HTR-8/SVneo (cell line): Measurements from ENCODE around the gene PPP1R15A.
A peak's percentile ranks its signal among the peaks of the same experiment; 100 is the strongest.
"Not testable (repeated sequence)": the region's sequence is repeated elsewhere in the genome, so short reads cannot be mapped to it uniquely, and the experiment has no call there.

Experiments used
- DNase-seq: peaks from one replicate; pipeline ENCODE4 v3.0.0; 2011; ENCODE audit warnings: low spot score, mixed read lengths; ENCODE audit not compliant: insufficient read length
- FAIRE-seq: peaks from 2 replicates; lab custom pipeline; 2011; peaks lifted over from hg19 to GRCh38; lab: Jason Lieb, UNC

Gene PPP1R15A

DNA sequence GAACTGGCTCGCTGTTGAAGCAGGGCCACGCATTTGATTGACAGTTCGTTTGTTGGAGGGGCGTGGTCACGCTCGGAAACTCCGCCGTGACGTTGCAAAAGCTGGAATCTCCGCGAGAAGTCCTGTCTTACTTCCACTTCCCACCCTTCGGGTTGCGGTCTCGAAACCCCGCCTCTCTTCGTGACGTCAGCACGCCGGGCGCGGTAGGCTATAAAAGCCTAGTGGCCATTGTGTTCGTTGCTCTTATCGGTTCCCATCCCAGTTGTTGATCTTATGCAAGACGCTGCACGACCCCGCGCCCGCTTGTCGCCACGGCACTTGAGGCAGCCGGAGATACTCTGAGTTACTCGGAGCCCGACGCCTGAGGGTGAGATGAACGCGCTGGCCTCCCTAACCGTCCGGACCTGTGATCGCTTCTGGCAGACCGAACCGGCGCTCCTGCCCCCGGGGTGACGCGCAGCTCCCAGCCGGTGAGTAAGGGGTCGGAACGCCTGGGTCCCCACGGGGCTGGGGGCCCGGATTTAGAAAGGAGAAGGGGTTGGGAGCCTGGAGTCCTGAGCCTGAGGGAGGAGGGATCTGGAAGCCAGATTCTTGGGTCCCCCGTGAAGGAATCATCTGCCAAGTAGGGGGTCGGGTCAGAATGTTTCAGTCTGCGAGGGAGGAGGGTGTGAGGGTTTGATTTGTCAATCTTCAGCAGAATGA lies at the start of gene PPP1R15A:
Gene PPP1R15A (plus strand): TSS at position 240 of the 702 bp plus-strand sequence. CDS start 813 bp downstream, outside the sequence.
- DNase-seq, result peak; percentile 96

DNA sequence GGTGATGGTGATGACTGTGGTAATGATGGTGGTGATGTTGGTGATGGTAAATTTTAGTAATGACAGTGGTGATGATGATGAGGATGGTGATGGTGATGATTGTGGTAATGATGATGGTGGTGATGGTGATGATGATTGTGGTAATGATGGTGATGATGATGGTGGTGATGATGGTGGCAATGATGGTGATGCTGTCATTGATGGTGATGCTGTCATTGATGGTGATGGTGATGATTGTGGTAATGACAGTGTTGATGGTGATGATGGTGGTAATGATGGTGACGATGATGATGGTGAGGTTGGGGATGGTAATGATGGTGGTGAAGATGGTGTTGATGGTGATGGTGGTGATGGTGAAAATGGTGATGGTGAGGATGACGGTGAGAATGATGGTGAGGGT lies 49.7 kb upstream of the PPP1R15A start:
- FAIRE-seq, result no peak
- DNase-seq, result no peak

More for the DNA sequence above, at the start of gene PPP1R15A:
- peak; percentile 80 for FAIRE-seq

DNA sequence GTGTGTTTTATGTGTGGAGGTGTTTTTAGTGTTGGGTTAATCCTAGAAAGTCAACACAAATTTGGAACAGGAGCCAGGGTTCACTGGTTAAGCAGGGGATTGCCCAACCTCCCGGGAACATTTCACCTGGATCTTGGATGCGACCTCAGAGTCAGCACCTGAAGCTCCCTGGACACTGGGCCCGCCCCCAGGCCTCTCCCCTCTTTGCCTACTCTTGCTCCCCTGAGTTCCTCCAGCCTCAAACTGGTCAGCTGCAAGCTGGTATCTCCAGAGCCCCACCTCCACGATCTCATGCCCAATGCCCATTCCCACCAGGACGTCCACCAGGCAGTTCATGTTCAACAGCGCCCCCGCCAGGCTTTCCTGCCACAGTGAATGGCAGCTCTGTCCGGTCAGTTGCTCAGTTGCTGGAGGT lies 45.6 kb upstream of the PPP1R15A start:
- no peak for FAIRE-seq
- DNase-seq, result no peak

DNA sequence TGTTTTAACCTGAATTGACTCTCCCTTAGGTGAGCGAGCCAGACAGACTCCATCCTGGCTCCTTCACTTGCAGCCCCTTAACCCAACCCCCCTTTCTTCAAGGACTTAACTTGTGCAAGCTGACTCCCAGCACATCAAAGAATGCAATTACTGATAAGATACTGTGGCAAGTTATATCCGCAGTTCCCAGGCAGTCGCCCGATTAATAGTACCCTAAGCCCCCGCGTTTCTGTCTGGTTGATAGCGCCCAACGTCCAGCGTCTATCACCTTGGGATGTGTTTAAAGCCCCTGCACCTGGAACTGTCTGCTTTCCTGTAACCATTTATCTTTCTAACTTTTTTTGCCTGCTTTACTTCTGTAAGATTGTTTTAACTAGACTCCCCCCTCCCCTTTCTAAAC lies 42.1 kb upstream of the PPP1R15A start:
- FAIRE-seq (no peak), DNase-seq (no peak)

DNA sequence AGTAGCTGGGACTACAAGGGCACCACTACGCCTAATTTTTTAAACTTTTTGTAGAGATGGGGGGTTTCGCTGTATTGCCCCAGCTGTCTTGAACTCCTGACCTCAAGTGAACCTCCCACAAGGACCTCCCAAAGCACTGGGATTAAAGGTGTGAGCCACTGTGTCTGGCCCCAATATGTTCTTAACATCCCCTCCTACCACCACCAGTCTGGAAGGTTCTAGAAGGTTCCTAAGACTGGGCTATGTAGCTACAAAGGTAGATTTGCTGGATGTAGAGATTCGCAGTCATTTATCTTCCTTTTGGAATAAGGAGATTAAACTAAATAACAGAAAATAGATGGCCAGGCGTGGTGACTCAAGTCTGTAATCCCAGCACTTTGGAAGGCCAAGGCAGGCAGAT lies 41.3 kb upstream of the PPP1R15A start:
- FAIRE-seq (no peak), DNase-seq (no peak)

DNA sequence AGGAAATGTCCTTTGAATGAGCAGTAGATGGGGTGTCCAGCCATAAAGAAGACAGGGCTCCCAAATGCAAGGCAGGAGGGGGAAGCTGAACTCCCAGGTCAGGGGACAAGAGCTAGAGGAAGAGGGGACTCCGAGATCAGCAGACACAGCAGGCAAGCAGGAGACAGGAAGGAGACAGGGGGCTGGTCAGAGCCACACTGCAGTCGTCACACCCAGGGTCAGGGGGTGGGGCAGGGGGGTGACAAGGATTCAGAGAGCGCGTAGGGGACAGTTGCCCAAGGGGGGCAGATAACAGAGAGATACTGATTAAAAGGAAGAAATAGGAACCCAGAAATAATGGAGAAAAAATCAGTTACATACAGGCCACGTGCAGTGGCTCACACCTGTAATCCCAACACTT lies 39.2 kb upstream of the PPP1R15A start:
- DNase-seq (no peak), FAIRE-seq (no peak)

DNA sequence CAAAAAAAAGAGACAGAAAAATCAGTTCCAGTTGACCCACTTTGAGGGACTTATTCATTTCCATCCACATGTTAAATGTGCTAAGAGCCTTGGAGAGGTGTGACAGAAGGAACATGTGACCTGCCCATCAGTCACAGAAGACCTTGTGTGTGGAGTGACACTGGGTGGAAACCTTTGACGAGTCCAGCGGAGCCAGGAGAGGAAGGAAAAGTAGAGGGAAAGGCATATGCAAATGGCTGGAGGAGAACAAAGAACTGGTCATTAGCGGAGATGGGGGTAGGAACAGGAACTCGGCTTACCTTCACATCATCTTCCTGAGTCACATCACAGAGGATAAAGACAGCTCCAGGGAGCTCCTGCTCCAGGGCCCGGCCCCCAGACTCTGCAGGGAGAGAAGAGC lies 38.2 kb upstream of the PPP1R15A start:
- DNase-seq (no peak), FAIRE-seq (no peak)

DNA sequence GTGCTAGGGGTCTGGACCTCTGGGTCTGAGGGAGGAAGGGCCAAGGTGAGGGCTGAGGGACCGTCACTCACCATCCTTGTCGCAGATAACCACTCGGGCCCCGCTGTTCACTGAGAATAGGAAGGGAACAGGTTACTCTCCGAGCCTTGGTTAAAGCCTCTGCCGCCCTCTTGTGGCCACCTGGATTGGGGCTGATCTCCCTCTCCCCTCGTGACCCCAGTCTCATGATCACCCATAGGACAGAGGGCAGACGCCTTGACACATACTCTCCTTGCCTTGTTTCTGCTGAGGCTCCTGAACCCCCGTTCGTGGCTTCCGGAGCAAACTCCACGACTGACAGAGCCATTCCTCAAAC lies 36.5 kb upstream of the PPP1R15A start:
- FAIRE-seq (peak; percentile 77), DNase-seq (peak; percentile 90)

DNA sequence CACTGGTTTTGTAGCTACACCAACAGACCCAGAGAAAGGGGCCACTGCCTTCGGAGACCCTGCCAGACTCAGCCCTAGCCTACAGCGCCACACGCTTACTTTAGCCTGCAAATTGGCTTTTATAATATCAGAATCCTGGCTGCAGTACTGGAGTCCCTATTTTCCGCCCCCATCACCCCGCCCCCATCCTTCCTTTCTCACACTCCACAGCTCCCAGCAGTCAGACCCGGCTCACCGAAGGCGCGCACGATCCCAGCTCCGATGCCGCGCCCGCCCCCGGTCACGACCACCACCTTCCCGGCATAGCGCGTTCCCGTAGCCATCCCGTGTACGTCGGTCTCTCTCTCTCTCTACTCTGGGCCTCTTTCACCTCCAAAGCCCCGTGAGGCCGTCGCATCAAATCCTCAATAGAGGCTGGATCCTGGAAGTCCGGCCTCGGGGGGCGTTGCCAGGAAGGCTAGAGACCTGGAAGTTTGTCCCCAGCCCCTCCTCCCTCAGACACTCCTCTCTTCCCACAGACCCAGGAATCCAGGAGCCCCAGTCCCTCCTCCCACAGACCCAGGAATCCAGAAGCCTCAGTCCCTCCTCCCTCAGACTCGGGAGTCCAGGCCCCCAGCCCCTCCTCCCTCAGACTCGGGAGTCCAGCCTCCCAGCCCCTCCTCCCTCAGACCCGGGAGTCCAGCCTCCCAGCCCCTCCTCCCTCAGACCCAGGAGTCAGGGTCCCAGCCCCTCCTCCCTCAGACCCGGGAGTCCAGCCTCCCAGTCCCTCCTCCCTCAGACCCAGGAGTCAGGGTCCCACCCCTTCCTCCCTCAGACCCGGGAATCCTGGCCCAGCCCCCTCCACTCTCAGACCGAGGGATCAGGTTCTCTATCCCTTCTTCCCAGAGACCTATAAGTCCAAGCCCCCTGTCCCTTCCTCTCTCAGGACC lies 35.9 kb upstream of the PPP1R15A start, which contains the start of gene HSD17B14:
Gene HSD17B14 (minus strand): TSS at position 403 of the 929 bp plus-strand sequence. CDS start 80 bp downstream, at position 323.
- FAIRE-seq, result no peak
- DNase-seq, result no peak

DNA sequence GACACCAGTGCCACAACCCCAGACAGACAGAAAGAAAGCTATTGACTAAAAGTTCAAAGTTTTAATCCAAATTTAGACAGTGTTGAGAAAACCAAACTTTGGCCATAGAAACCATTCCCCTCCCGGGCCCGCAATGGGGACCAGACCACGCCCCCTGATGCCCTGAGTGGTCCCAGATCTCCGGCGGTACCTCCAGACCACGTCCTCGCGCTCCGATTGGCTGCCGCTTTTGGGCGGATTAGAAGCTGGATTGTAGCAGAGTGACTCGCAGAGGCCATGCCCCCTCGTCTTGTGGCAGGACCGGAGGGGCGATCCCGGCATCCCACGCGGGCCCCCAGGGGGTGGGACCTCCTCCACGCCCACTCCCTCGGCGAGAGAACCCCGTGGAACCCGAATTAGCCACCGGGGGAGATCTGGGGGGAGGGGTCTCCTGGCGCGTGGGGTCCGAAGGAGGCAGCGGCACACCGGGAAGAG lies 35.1 kb upstream of the PPP1R15A start:
- DNase-seq, result peak; percentile 97
- FAIRE-seq, result peak; percentile 83

DNA sequence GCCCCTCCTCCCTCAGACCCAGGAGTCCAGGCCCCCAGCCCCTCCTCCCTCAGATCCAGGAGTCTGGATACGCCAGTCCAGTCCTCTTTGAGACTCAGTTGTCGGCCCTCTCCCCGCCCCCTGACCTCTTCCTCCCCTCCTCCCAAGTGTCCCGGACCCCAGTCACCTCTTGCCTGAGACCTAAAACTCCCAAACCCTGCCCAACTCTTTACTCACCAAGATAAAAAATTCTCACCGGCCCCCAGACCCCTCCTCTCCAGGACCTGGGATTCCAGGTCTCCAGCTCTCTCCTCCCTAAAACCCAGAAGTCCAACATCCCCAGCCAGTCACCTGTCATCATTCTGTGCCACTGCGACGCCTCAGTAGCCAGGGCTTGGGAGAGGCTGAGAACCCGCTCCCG lies 34.5 kb upstream of the PPP1R15A start:
- no peak for FAIRE-seq

DNA sequence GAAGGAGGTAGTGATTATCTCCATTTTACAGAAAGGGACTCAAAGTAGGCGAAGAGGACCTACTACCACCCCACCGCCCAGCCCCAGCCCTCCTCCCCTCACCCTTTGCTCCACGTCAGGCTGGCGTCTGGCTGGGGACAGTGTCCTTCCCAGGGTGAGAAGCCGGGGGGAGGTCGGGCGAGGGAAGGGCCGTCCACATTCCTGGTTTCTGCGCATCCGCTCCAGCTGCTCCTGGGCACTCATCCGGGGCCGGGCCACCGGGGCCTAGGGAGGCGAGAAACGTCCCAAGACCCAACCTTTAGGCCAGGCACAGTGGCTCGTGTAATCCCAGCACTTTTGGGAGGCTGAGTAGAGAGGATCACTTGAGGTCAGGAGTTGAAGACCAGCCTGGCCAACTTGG lies 31.2 kb upstream of the PPP1R15A start:
- DNase-seq (no peak), FAIRE-seq (no peak)

More for the DNA sequence above, 34.5 kb upstream of the PPP1R15A start:
- no peak for DNase-seq

DNA sequence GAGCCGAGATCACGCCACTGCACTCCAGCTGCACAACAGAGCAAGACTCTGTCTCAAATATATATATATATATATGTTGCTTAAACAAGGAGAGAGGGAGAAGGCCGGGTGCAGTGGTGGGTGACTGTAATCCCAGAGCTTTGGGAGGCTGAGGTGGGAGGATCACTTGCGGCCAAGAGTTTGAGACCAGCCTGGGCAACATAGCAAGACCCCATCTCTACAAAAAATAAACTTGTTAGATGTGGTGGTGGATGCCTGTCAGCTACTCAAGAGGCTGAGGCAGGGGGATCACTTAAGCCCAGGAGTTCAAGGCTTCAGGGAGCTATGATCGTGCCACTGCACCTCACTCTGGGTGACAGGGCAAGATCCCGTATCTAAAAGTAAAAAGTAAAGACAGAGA lies 30.6 kb upstream of the PPP1R15A start:
- no peak for FAIRE-seq
- no peak for DNase-seq

DNA sequence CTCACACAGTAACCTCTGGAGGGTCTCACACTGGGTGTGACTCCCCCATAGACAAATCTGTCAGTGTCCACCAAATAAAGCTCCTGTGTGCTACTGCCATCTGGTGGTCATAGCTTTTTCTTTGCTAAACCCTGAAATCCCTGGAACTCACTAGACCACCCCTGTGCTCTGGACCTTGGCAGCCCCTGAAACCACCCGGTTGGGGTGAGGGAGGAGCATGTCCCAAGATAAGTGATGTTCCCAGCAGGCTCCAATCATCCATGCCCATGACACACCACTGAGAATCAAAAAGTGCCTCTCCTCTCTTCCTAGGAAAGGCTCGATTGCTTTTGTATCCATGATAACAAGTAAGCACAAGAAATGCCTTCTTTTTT lies 29.4 kb upstream of the PPP1R15A start:
- no peak for FAIRE-seq

DNA sequence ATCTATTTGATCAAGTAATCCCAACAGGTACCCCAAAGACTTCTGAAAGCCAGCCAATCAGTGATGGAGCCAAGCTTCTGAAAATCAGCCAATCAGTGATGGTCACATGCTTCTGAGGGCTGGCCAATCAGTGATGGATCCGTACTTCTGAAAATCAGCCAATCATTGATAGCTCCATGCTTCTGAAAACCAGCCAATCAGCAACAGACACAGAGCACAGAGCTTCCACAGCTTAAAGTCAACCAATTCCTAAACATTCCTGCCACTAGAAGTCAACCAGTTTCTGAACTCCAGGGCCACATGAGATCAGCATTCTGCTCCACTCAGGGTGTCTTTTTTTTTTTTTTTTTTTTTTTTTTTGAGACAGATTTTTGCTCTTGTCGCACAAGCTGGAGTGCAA lies 27.7 kb upstream of the PPP1R15A start:
- FAIRE-seq (no peak), DNase-seq (no peak)

More for the DNA sequence above, 29.4 kb upstream of the PPP1R15A start:
- DNase-seq, result peak; percentile 61

DNA sequence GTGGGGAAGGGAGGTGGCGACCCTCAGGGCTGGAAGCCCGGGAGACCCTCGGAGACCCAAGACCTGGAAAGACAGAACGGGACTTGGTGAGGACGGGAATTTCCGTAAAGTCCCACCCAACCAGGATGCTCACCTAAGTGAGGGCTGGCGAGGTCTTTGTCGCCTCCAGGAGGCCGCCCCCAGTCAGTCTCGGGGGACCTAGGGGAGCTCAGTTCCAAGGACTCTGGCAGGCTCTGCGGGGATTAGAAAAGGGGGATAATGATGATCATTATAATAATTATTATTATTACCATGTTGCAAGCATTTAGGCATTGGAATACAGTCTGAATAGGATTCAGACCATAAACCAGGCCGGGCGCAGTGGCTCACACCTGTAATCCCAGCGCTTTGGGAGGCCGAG lies 26.8 kb upstream of the PPP1R15A start:
- DNase-seq, result no peak
- FAIRE-seq, result no peak

DNA sequence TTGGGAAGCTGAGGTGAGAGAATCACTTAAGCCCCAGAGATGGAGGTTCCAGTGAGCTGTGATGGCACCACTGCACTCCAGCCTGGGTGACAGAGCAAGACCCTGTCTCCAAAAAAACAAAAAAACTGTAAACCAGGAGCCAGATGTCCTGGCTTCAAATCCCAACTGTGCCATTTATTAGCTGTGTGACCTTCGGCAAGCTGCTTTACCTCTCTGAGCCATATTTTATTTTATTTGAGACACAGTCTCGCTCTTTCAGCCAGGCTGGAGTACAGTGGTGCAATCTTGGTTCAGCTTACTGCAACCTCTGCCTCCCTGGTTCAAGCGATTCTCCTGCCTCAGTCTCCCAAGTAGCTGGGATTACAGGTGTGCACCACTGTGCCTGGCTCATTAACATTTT lies 25.6 kb upstream of the PPP1R15A start:
- FAIRE-seq, DNase-seq: not testable (repeated sequence)

DNA sequence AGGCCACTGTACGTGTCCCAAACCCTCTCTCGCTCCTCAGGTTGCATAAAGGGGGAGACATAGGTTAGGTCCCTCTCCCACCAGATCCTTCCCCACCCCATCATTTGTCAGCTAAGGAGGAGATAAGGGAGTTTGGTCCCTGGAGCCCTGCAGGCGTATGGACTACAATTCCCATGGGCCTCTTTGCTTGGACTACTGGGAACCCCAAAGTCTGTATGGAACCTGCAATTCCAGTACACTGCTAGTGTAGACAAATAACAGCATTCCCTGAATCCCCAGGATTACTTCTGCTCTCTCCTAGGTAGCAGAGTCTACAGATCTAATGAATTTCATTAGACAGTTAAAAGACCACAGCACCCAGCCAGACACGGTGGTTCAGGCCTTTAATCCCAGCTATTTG lies 19.9 kb upstream of the PPP1R15A start:
- DNase-seq (no peak), FAIRE-seq (no peak)

DNA sequence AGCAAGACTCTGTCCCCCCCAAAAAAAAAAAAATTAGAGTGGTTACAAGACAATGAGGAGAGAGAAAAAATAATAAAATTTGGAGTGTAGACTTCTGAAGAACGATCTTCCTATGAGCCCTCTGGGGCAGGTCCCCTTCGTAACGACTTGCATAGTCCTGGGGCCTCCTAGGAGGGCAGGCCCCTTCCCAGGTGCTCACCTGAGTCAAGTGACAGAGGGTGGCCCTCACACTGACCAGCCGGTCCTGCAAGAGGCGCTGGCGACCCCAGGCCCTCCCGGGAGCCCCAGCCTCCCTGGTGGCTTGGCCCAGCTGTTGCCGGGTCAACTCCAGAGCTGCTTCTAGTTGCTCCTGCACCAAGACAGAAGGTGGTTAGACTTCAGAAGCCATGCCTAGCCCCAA lies 18.7 kb upstream of the PPP1R15A start:
- FAIRE-seq, result no peak
- DNase-seq, result no peak

DNA sequence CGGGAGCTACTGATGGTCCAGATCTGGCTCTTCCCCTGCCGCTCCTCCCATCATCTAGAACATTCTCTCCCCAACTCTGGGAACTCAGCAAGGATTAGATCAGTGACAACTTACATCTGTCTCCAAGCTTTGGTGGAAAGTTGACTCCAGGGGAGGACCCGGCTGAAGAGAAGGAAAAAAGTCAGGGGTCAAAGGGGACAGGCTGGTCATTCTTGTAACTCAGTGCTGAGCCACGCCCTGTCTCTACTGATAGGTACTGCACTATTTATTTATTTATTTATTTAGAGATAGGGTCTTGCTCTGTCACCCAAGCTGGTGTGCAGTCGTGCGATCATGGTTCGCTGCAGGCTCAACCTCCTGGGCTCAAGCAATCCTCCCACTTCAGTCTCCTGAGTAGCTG lies 18.1 kb upstream of the PPP1R15A start:
- FAIRE-seq (no peak), DNase-seq (no peak)

DNA sequence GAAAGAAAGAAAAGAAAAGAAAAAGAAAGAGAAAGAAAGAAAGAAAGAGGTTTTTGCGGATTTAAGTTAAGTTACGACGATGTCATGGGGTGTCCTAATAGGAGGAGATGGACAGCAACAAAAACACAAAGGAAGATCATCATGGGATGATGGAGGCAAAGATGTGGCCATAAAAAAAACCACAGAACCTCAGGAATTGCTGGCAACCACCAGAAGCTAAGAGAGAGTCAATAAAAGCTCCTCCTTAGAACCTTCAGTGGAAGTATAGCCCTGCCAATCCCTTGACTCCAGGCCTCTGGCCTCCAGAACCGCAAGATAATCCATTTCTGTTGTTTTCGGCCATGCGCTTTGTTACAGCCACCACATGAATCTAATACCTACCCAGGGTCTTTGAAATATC lies 15.3 kb upstream of the PPP1R15A start:
- FAIRE-seq (no peak), DNase-seq (no peak)
